ENCODE data around the gene SAMD3.

- TF ChIP-seq CTCF (conservative IDR thresholded peaks at IDR 0.05 in 1 of 2, IDR thresholded peaks at IDR 0.05 in 1 of 2; ENCODE audit: extremely low read depth in 1 of 2, insufficient read depth in 1 of 2, low read depth in 1 of 2, low read length in 2 of 2): no peak
- TF ChIP-seq EZH2 (IDR thresholded peaks at IDR 0.05; ENCODE audit: borderline replicate concordance, low read length): no peak
Measured at GRCh38 chr6:130111031-130111430, 111.7 kb downstream of the SAMD3 start.
